NCI-H1105 (cell line): ENCODE results near the gene SFTPB.
"Not testable (repeated sequence)": the region's sequence is repeated elsewhere in the genome, so short reads cannot be mapped to it uniquely, and the experiment has no call there.

Experiments used
- DNase-seq: peaks from one replicate; lab custom pipeline; 2025; lab: John Stamatoyannopoulos, UW

The SFTPB gene

GRCh38 chr2:85675427-85675826 is 7.4 kb upstream of the SFTPB start:
- DNase-seq, result no peak

- no peak for DNase-seq
These were observed 6.4 kb upstream of the SFTPB start for GRCh38 chr2:85674417-85674816.

DNA sequence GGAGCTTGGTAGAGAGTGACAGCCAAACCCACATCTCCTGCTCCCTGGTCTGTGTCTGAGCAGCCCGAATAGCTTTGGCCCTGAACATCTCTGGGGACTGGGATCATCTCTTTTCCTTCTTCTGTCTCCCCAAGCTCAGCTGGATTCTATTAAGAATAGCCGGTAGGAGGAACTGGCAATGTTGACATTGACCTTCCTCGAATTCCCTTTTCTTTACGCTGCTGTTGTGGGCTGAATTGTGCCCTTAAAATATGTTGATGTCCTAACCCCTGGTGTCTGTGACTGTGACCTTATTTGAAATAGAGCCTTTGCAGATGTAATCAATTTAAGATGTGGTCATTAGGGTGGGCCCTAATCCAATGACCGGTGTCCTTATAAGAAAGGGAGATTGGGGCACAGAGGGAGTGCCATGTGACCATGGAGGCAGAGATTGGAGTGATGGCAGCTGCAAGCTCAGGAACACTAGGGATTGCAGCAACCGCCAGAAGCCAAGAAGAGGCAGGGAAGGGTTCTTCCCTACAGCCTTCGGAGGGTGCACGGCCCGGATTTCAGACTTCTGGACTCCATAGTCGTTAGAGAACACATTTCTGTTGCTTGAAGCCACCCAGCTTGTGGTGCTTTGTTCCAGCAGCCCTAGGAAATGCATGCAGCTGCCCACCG is 5.8 kb upstream of the SFTPB start:
- DNase-seq, result no peak

- DNase-seq, result no peak
These were observed 4.5 kb upstream of the SFTPB start for GRCh38 chr2:85672456-85672855.

DNA sequence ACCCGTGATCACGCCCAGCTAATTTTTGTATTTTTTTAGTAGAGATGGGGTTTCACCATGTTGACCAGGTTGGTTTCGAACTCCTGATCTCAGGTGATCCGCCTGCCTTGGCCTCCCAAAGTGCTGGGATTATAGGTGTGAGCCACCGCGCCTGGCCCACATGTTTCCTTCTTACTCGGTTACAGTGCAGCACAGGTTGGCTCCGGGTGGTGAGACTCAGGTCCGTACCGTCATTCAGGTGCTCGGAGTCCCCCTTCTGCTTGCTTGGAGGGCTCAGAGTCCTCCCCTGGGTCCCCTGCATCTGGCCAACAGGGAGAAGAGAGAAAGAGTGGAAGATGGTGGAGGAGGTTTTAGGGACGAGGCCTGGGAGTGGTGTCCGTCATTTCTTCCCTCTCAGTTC is 2.4 kb upstream of the SFTPB start:
- DNase-seq, result not testable (repeated sequence)

GRCh38 chr2:85669549-85669948 is 1.6 kb upstream of the SFTPB start:
- DNase-seq, result no peak

GRCh38 chr2:85668857-85669142 is 801 bp upstream of the SFTPB start:
- DNase-seq, result no peak

DNA sequence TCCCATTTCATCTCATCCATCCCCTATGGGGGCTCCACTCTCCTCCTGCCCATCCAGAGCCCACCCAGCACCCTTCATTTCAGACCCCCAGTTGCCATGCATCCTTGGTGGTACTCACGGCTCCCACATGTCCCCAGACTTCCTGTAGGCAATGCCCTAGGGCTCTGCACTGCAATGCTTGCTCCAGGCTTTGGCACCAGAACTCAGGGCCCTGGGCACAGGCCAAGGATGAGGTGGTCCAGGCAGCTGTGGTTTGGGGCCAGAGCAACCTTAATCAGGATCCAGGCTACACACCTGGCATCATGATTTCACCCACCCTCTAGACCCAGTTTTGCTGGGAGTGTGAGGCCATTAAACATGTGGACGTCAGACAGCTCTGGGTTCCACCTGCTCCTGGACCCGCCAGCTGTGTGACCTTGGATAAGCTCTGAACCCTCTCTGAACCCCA is 414 bp downstream of the SFTPB start:
- DNase-seq, result no peak

DNA sequence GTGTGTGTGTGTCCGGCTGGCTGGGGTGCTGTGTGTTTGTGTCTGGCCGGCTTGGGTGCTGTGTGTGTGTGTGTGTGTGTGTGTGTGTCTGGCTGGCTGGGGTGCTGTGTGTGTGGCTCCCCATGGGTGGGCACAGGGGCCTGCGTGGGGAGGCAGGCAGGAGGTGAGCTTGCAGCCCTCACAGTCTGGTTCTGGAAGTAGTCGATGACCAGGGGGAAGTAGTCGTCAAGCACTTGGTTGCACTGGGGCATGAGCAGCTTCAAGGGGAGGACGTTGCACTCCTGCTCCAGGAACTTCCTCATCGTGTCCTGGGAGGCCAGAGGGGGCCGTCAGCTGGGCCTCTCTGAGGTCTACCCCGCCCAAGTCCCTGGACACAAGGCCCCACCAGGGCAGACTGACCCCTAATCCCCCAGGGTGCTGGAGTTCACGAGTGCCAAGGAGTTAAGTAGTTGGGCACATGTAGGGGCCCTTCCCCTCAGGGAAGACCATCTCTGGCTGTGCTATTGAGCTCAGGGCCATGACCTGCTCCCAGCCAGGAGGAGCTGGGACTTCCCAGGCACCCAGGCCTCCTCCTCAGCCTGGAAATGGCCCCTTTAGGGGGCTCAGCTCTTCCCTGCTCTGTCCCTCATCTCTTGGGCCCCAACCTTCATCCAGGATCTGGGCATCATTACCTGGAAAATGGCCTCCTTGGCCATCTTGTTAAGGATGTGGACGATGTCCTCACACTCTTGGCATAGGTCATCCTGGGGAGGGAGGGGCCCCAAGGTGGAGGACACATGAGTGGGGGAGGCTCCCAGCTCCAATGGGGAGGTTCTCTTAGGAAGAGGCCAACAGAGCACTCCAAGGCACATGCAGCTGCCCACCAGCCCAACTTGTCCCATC is 1.3 kb downstream of the SFTPB start:
- no peak for DNase-seq

DNA sequence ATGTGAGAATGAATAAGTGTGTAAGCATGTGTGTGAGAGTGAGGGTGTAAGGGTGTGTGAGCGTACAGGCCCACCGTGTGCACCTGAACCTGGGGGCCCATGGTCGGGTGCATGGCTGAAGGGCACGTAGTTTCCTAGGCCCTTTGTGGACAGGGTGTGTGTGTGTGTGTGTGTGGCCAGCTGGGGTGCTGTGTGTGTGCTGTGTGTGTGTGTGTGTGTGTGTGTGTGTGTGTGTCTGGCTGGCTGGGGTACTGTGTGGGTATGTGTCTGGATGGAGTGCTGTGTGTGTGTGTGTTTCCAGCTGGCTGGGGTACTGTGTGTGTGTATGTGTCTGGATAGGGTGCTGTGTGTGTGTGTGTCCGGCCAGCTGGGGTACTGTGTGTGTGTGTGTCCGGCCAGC is 2.0 kb downstream of the SFTPB start:
- DNase-seq, result no peak

DNA sequence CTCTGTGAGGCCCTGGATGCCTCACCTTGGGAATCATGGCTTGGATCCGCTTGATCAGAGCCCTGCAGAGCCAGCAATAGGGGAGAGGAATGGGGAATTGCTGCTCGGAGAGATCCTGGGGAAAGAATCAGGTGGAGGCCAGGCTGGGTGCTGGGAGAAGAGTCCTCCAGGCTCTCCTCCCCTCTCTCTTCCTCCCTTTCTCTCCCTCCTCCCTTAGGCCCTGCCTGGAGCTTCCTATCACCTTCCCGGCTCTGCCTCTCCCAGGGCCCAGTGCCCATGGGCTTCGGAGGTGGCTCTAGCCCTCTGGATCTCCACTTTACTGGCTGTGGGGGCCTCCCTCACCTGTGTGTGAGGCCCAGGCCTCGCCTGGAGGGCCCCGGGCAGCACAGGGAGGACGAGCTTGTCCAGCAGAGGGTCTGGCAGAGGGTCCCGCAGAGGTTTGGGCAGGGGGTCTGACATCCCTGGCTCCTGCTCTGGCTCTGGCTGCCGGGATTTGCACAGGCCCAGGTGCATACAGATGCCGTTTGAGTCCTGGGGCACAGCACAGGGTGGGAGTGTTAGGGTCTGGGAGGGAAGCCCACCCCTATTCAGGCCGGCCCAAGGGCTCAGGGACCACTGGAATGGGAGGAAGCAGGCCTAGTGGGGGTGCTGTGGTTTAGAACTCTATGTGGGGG is 2.6 kb downstream of the SFTPB start:
- DNase-seq, result no peak

GRCh38 chr2:85663594-85664565 is 4.1 kb downstream of the SFTPB start:
- no peak for DNase-seq

DNA sequence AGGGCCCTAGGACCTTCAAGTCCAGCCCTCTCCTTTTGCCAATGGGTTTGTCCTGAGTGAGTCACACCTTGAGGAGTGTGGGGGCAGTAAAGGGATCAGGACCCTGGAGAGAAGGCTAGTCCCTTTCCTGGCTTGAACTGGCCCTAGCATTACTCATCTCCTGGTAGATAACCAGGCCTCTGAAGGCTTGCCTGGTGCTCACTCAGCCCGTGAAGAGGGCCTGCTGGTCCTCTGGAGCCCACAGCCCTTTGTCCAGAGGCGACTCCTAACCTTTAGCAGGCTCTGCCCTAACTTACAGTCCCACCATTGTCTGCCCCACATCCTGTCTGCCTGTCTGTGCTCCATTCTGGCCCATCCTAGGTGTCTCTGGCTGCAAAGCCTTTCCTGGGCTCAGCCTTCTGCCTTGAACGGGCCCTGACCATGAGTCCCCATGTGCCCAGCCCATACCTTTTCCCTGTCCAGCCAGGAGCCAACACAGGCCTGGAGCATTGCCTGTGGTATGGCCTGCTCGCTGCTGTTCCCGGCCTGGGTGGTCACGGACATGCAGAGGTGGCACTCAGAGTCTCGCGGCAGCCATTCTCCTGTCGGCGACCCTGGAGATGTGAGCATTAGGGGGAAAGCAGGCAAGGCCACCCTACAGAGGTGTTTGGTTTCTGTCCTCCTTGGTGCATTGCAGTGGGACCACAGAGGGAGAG is 5.0 kb downstream of the SFTPB start:
- DNase-seq, result no peak

GRCh38 chr2:85661139-85661858 is 6.7 kb downstream of the SFTPB start:
- DNase-seq, result no peak

- no peak for DNase-seq
These were observed 7.3 kb downstream of the SFTPB start for GRCh38 chr2:85660725-85661124.

GRCh38 chr2:85660301-85660700 is 7.7 kb downstream of the SFTPB start:
- not testable (repeated sequence) for DNase-seq

- DNase-seq, result no peak
These were observed 8.5 kb downstream of the SFTPB start for GRCh38 chr2:85659324-85659981.

GRCh38 chr2:85657399-85657798 is 10.6 kb downstream of the SFTPB start:
- DNase-seq, result not testable (repeated sequence)

DNA sequence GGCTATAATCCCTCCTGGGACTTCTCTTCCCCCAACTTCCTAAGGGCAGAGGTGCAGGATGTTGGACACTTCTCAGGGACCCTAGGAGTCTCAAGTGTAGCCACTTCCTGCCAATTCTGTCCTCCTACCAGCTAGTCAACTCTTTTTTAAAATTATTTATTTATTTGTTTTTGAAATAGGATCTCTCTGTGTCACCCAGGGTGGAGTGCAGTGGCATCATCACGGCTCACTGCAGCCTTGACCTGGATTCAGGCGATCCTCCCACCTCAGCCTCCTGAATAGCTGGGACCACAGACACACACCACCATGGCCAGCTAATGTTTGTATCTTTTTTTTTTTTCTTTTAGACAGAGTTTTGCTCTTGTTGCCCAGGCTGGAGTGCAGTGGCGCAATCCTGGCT is 11.5 kb downstream of the SFTPB start:
- DNase-seq, result no peak

GRCh38 chr2:85655961-85656417 is 12.0 kb downstream of the SFTPB start:
- DNase-seq, result no peak
